ENCODE measurements around the gene MGAT5B.

MGAT5B gene

DNA sequence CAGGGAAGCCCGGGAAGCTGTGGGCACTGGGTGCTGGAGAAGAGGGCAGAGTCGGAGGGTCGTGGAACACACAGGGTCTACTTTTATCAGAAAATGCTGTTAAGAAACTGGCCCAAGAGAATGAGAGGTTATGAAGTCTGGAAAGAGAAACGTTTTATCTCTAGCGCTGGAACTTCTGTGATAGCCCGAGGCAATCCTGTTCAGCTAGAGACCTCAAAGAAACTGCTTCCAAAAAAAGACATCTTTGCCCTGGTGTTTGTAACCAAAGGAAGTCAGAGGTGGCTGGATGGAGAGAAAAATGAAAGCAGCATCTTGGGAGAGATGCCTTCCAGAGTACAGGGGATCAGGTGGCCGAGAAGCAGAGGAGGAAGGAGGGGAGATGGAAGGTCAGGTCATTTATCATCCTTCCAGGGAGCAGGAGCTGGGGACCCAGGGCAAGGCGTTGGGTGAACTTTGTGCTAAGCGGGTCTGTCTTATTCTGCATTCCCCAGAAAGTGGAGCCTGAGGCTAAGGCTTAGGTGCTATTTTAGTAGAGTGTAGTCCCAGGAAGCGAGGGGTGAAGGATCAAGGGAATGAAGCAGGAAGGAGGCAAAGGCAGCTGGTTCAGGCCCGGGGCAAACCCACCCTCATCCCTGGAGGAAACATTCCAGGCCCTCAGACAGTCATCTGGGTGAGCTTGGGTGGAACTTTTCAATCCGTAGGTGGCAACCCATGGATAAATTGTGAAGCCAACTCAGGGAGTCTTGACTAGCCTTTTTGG, 66.5 kb downstream of the MGAT5B start:
- Mint-ChIP-seq H3K4me1 (no peaks in the 10 kb centered on the region), H3K27ac (no peak overlapping the region), H3K4me3 (no peak overlapping the region), H3K9me3 (no peaks in the 10 kb centered on the region), H3K36me3 (no peaks in the 10 kb centered on the region)
- DNase-seq (ENCODE audit: low spot score in 2 of 2) (no peak), ATAC-seq (no peak)

DNA sequence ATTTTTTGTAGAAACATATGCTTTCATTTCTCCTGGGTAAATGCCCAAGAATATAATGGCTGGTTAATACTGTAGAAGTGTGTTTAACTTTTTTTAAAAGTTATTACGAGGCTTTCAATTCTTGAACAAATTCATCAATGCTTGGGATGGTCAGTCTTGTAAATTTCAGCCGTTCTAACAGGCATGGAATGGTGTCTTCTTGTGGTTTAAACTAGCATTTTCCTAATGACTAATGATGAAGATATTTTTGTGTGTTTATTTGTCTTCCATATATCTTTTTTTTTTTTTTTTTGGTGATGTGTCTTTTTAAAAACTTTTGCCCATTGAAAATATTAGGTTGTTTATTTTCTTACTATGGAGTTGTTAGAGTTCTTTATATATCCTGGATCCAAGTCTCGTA, 67.1 kb downstream of the MGAT5B start:
- Mint-ChIP-seq H3K4me3 (no peak overlapping the region), H3K36me3 (no peaks in the 10 kb centered on the region), H3K4me1 (no peaks in the 10 kb centered on the region), H3K27ac (no peak overlapping the region), H3K9me3 (no peaks in the 10 kb centered on the region)
- no peak for ATAC-seq
- DNase-seq (ENCODE audit: low spot score in 2 of 2): no peak

DNA sequence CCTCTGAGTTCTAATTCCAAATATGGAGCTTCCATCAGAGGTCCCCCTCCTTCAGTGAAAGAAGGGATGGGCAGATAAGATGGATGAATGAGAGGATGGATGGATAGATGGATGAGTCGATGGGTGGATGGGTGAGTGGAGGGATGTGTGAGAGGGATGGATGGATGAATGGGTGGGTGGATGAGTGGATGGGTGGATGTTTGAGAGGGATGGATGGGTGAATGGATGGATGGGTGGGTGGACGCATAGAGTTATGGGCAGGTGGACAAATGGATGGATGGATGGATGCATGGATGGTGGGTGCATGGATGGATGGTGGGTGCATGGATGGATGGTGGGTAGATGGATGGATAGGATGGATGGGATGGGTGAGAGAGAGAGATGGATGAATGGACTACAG, 69.0 kb downstream of the MGAT5B start:
- DNase-seq (ENCODE audit: low spot score in 2 of 2): no peak
- Mint-ChIP-seq H3K27ac (no peak overlapping the region), H3K36me3 (no peaks in the 10 kb centered on the region), H3K4me1 (no peaks in the 10 kb centered on the region), H3K4me3 (no peak overlapping the region), H3K9me3 (no peaks in the 10 kb centered on the region)
- no peak for ATAC-seq

DNA sequence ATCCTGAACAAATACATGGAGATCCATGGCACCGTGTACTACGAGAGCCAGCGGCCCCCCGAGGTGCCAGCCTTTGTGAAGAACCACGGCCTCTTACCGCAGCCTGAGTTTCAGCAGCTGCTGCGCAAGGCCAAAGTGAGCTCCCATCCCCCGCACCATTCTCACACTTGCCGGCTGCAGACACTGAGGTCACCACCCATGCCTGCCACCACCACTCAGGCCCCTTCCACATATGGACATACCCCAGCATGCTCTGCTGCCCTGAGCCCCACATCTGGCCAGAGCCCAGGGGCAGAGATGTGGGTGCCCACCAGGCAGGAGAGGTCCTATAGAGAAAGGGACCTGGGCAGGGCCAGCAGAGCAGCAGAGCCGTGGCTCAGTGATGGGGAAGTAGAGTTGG, 69.8 kb downstream of the MGAT5B start:
- Mint-ChIP-seq H3K9me3 (no peaks in the 10 kb centered on the region), H3K36me3 (no peaks in the 10 kb centered on the region), H3K4me1 (no peaks in the 10 kb centered on the region), H3K27ac (no peak overlapping the region), H3K4me3 (no peak overlapping the region)
- ATAC-seq (no peak), DNase-seq (ENCODE audit: low spot score in 2 of 2) (no peak)

DNA sequence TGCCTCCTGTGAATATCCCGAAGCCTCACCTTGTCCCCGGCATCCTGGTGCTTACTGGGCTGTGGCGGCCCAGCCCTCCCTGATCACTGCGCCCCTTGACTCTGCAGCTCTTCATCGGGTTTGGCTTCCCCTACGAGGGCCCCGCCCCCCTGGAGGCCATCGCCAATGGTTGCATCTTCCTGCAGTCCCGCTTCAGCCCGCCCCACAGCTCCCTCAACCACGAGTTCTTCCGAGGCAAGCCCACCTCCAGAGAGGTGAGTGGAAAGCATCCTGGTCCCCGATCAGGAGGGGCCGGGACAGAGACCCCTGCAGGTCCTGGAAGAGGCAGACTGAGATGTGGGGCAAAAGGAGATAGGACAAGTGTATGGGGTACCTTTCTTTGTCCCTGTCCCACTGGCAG, 72.1 kb downstream of the MGAT5B start:
- DNase-seq (ENCODE audit: low spot score in 2 of 2) (no peak), ATAC-seq (no peak)
- Mint-ChIP-seq H3K9me3 (no peaks in the 10 kb centered on the region), H3K4me3 (no peak overlapping the region), H3K36me3 (no peaks in the 10 kb centered on the region), H3K4me1 (no peaks in the 10 kb centered on the region), H3K27ac (no peak overlapping the region)

DNA sequence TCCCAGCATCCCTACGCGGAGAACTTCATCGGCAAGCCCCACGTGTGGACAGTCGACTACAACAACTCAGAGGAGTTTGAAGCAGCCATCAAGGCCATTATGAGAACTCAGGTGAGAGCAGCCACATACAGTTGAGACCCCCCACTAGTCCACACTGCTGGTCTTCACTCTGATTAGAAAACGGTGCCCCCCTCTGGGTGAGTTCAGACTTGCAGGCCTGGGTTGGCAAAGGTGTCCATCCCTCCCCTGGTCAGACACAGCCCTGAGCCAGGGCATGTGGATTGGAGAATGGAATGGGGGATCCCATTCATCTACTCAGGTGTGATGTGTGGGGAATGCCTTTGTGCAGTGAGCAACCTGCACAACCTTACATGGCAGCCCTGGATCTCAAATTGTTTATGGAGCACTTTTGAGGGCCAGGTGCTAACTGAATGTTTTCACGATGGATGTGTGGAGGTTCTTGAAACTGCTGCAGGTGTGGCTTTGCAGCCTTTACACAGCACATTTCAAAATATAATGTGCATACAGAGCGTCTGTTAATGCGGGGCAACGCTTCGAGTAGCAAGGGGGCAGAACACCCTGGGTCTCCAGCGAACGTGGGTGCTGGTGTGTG, 72.6 kb downstream of the MGAT5B start:
- H3K4me1 Mint-ChIP-seq: no peaks in the 10 kb centered on the region
- H3K4me3 Mint-ChIP-seq: no peak overlapping the region
- DNase-seq (ENCODE audit: low spot score in 2 of 2): no peak
- no peak for ATAC-seq
- no peak overlapping the region for H3K27ac Mint-ChIP-seq
- no peaks in the 10 kb centered on the region for H3K9me3 Mint-ChIP-seq
- no peaks in the 10 kb centered on the region for H3K36me3 Mint-ChIP-seq

DNA sequence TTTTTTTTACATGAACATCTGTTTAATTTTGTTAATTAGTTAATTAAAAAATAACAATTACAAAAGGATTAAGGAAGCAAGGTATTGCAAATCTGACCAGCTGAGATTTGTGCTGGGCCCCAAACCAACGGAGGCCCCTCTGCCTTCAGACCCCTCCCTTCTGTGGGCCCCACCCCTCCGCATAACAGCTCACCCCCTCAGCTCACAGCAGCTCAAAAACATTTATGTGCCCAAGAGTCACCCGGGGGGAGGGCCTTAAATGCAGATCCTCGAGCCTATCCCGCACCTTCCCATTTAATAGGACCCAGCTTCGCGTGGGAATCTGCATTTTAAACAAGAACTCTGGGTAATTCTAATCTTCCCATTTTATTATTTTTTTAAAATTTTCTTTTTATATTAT, 75.0 kb downstream of the MGAT5B start:
- Mint-ChIP-seq H3K9me3 (no peaks in the 10 kb centered on the region), H3K4me3 (no peak overlapping the region), H3K36me3 (no peaks in the 10 kb centered on the region), H3K4me1 (no peaks in the 10 kb centered on the region), H3K27ac (no peak overlapping the region)
- no peak for ATAC-seq
- no peak for DNase-seq (ENCODE audit: low spot score in 2 of 2)

DNA sequence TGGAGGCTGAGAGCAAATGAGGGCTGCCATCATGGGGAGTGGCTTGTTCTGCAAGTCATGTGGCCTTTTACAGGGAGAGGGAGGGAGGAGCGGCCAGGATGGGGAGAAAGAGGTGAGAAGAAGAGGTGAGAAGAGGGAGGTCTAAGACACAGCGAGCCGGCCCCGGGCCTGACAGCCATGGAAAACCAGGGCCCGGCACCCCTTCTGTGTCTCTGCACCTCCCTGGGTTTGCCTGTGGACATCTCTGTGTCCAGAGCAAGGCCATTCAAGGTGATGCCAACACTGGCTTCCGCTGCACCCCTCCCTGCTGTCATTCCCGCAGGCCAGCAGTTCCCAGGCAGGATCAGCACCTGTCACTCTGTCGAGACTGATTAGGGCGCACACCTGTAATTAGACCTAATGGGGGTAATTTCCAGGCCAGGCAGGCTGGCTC, 75.6 kb downstream of the MGAT5B start:
- Mint-ChIP-seq H3K4me1 (no peaks in the 10 kb centered on the region), H3K36me3 (no peaks in the 10 kb centered on the region), H3K9me3 (no peaks in the 10 kb centered on the region), H3K4me3 (no peak overlapping the region), H3K27ac (no peak overlapping the region)
- no peak for ATAC-seq
- DNase-seq (ENCODE audit: low spot score in 2 of 2): no peak

DNA sequence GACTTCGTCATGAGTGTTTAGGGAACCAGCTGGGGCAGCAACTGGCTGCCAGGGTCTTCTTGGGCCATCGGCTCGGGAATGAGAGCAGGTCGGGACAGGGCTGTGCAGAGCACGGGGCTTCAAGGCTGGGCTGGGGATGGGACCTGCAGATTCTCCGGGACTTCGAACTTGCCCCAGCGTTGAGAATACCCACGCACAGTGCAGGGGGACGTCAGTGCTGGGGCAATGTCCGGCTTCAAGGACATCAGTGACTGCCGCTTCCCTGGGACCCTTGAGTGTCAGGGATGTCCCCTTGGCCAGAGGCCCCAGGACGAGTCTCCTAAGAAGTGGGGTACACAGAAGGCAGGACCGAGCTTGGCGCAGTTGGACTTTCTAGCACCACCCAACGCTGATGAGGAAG, 76.3 kb downstream of the MGAT5B start:
- Mint-ChIP-seq H3K27ac (no peak overlapping the region), H3K4me1 (no peaks in the 10 kb centered on the region), H3K36me3 (no peaks in the 10 kb centered on the region)

DNA sequence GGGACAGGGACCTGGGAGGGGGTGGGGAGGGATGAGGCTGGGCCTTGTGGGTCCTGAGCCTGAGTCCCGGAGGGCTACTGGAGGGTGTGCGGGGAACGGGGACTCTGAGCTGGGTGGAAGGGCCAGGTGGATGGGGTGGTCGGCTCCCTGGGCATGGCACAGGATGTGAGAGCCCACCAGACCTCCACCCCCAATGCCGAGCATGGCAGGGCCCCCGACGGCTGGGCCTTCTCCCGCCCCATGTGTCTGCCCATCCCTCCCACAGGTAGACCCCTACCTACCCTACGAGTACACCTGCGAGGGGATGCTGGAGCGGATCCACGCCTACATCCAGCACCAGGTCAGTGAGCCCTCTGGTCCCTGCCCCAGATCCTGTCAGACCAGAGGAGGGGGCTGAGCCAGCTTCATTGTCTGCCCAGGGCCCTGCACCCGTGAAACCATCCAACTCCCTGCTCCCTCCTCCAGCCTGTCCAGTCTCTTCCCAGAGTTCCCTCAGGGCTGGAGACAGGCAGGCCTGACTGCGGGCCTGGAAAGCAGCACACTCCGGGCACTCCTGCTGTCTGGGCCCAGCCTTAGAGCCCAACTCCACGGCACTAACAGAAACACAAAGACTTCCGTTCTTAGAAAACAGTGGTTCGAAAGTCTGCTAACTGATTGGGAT, 78.0 kb downstream of the MGAT5B start:
- Mint-ChIP-seq H3K9me3 (no peaks in the 10 kb centered on the region), H3K27ac (no peak overlapping the region), H3K4me1 (no peaks in the 10 kb centered on the region), H3K36me3 (no peaks in the 10 kb centered on the region), H3K4me3 (no peak overlapping the region)
- DNase-seq (ENCODE audit: low spot score in 2 of 2): no peak
- peak; percentile 6 for ATAC-seq

More for the DNA sequence above, 76.3 kb downstream of the MGAT5B start:
- Mint-ChIP-seq H3K9me3 (no peaks in the 10 kb centered on the region), H3K4me3 (no peak overlapping the region)
- no peak for ATAC-seq
- DNase-seq (ENCODE audit: low spot score in 2 of 2): no peak

DNA sequence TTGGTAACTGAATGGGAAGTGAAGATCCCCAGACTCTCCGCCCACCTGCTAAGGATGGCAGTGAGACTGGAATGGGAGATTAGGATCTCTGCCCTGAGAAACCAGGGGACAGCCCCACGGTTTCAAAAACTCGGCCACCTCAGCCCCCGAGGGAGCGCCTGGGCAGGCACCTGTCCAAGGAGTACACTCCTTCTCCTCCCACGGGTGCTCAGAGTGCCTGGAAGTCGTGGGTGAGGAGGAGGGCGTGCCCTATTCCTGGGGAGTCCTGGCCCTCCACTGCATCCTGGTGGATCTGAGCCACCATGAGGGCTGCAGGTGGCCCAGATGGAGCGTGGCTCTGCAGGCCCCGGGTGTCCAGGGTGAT, 78.5 kb downstream of the MGAT5B start:
- Mint-ChIP-seq H3K9me3 (no peaks in the 10 kb centered on the region), H3K27ac (no peak overlapping the region), H3K4me3 (no peak overlapping the region), H3K36me3 (no peaks in the 10 kb centered on the region), H3K4me1 (no peaks in the 10 kb centered on the region)
- ATAC-seq (no peak), DNase-seq (ENCODE audit: low spot score in 2 of 2) (no peak)

DNA sequence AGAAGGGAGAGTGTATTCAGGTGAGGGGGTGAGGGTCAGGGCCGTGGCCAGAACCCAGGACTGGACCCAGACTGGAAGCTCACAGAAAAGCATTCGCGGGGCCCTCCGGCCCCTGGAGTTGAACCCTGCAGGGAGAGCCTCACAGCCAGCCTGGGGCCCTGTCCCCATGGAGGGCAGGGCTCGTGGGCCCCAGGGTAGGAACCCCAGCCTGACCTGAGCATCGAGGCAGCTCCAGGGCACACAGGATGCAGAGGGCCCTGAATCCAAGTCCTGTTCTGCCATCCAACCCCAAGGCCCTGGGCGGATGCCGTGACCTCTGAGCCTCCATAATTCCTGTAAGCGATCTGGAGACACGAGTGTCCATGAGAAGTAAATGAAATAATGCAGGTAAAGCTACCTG, 79.1 kb downstream of the MGAT5B start:
- ATAC-seq: no peak
- no peak for DNase-seq (ENCODE audit: low spot score in 2 of 2)
- H3K4me3 Mint-ChIP-seq: no peak overlapping the region
- H3K9me3 Mint-ChIP-seq: no peaks in the 10 kb centered on the region
- no peaks in the 10 kb centered on the region for H3K36me3 Mint-ChIP-seq
- no peaks in the 10 kb centered on the region for H3K4me1 Mint-ChIP-seq
- H3K27ac Mint-ChIP-seq: no peak overlapping the region

DNA sequence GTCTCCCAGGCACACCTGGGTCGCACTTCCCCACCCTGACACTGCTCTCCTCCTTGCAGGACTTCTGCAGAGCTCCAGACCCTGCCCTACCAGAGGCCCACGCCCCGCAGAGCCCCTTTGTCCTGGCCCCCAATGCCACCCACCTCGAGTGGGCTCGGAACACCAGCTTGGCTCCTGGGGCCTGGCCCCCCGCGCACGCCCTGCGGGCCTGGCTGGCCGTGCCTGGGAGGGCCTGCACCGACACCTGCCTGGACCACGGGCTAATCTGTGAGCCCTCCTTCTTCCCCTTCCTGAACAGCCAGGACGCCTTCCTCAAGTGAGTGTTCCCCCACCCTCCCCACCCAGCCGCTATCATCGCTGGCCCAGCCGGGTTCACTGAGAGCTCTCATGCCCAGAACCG, 79.6 kb downstream of the MGAT5B start:
- DNase-seq (ENCODE audit: low spot score in 2 of 2) (no peak), ATAC-seq (no peak)
- Mint-ChIP-seq H3K36me3 (no peaks in the 10 kb centered on the region), H3K4me1 (no peaks in the 10 kb centered on the region), H3K9me3 (no peaks in the 10 kb centered on the region), H3K4me3 (no peak overlapping the region), H3K27ac (no peak overlapping the region)

DNA sequence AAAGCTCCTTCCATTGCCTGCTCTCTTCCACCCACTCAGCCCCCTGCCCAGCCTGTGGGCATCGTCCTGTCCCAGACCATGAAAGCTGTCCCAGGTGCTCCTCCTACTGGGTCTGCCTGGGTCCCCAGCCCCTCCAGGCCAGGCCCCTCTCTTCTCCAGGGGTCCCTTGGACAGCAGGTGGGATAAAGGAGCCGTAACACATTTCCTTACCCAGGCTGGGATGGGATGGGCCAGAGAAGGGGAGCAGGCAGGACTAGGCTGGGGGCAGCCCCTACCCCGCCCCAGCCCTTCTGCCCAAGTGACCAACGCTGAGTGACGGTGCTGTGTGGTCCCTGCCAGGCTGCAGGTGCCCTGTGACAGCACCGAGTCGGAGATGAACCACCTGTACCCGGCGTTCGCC, 80.1 kb downstream of the MGAT5B start:
- H3K36me3 Mint-ChIP-seq: no peaks in the 10 kb centered on the region
- DNase-seq (ENCODE audit: low spot score in 2 of 2): no peak

DNA sequence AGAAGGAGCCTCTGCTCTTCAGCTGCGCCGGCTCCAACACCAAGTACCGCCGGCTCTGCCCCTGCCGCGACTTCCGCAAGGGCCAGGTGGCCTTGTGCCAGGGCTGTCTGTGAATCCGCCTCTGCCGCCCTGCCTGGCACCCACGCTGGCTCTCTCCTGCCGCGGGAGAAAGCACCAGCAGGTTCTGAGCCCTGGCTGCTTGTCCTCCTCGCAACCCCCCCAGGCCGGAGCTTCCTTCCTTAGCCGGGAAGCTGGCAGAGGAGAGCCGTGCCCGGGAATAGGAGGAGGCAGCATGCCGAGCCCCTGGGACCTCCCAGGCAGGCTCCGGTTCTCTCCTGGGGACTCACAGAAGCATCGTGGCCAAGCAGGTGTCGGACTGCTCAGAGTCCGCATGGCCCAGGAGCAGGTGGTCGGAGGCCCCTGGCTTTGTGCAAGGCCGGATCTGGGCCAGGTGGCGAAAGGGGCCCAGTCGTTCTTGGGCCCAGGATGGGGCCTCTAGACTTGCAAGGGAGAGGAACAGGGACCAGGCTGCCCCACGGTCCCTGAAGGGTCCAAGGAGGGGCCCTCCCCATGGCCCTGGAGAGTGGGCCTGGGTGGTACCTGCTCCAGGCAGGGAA, 80.6 kb downstream of the MGAT5B start:
- ATAC-seq: no peak
- H3K27ac Mint-ChIP-seq: no peak overlapping the region
- no peaks in the 10 kb centered on the region for H3K9me3 Mint-ChIP-seq
- no peak overlapping the region for H3K4me3 Mint-ChIP-seq
- H3K4me1 Mint-ChIP-seq: no peaks in the 10 kb centered on the region
- DNase-seq (ENCODE audit: low spot score in 2 of 2): no peak
- no peaks in the 10 kb centered on the region for H3K36me3 Mint-ChIP-seq

More for the DNA sequence above, 80.1 kb downstream of the MGAT5B start:
- no peak for ATAC-seq
- Mint-ChIP-seq H3K9me3 (no peaks in the 10 kb centered on the region), H3K4me1 (no peaks in the 10 kb centered on the region), H3K27ac (no peak overlapping the region), H3K4me3 (no peak overlapping the region)

Measured in stimulated activated effector memory CD8-positive, alpha-beta T cell treated with anti-CD3 and anti-CD28 coated beads, Interleukin-12 subunit alpha, Interleukin-12 subunit beta, amount 100 ng/mL, for 72 hours (primary cell).